ENCODE results near the gene ERVMER34-1.

DNA sequence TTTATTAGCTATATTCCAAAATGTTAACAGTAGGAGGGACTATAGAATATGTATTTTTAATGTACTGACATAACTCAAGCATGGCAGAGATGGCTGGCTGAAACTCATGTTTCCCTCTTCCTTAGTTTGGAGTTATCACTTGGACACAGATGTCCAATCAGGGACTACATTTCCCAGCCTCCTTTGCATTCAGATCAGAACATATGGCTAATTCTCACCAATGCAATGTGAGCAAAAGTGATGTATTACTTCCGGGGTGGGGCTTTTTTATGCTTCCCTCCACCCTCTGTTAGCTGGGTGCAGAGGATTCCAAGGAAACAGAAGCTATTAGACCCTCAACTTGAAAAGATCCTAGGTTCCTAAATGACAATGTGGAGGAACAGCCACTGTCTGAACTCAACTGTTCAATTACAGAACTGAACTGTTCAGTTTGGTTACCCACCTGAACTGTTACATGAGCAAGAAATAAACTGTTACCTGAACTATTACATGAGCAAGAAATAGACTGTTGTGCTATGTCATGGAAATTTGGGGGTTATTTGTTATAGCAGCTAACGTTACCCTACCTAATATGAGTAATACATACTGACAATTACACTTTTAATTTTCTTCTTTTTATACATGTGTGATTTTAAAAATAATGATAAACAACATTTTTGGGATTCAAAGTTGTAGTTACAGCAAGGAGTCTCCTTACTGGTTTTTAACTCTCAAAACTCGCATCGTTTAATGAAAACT, 29.6 kb upstream of the ERVMER34-1 start:
- no peak for TF ChIP-seq POLR2A (IDR thresholded peaks at IDR 0.05)
- TF ChIP-seq CTCF (IDR thresholded peaks at IDR 0.05), result no peak

All from body of pancreas (tissue), 4 donors.